Activated naive CD4-positive, alpha-beta T cell (primary cell): ENCODE data around the gene PKD1L1.

Source experiments
- DNase-seq, 4 experiments: peaks; one replicate each; lab custom pipeline; 2025; lab: John Stamatoyannopoulos, UW

The PKD1L1 gene

GRCh38 chr7:47875998-47876744, 72.1 kb downstream of the PKD1L1 start:
- no peak for DNase-seq

DNA sequence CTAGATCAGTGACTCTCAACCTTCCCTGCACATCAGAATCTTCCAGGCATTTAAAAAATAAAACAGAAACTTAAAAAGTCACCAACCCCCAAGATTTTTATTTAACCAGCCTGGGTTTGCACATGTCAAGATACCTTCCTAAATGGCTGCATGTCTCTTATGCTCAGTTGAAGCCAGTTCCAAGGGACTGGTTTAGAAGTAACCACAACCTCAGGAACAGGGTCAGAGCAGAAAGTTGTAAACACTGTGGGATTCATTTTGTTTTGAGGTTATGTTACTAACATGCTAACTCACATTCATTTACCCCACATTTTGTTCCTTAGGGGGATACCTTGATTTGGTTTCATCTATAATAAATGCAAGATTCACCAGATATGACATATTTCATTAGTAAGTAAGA, 72.9 kb downstream of the PKD1L1 start:
- DNase-seq, result no peak

GRCh38 chr7:47873762-47874161, 74.5 kb downstream of the PKD1L1 start:
- DNase-seq, result no peak

DNA sequence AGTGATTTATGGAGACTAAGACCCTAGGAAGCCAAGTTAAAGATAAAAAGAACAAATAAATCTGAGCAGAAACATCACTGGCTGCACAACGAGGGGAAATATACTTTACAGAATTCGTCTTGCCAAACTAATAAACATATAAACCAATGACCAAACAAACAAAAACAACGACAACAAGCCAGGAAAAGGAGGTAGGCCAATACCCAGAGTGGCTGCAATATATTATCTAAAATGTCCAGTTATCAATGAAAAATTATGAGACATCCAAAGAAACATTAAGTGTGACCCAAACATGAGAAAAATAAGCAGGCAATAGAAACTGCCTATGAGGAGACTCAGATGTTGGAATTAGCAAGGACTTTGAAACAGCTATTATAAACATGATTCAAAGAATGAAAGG, 81.0 kb downstream of the PKD1L1 start:
- DNase-seq, result no peak

DNA sequence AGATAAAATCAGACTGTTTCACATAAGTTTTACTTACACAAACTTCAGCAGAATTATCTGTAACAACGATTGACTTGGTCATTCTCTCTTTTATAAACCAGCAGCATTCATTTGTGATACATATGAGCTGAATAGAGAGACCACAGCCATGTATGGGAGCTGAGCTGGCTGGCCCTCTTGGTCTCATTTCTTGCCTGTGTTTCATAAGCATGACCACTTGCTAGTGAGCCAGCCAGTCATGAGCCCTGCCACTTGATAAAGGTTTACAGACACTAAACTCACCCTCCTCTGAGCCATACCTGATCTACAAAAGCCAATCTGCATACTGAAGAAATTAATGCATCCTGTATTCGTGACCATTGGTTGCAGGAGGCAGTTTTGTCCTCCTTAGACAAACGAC, 82.1 kb downstream of the PKD1L1 start:
- DNase-seq, result no peak

- no peak for DNase-seq
These were observed 95.7 kb downstream of the PKD1L1 start for GRCh38 chr7:47852330-47853245.

- no peak for DNase-seq
These were observed 101.1 kb downstream of the PKD1L1 start for GRCh38 chr7:47847207-47847606.

DNA sequence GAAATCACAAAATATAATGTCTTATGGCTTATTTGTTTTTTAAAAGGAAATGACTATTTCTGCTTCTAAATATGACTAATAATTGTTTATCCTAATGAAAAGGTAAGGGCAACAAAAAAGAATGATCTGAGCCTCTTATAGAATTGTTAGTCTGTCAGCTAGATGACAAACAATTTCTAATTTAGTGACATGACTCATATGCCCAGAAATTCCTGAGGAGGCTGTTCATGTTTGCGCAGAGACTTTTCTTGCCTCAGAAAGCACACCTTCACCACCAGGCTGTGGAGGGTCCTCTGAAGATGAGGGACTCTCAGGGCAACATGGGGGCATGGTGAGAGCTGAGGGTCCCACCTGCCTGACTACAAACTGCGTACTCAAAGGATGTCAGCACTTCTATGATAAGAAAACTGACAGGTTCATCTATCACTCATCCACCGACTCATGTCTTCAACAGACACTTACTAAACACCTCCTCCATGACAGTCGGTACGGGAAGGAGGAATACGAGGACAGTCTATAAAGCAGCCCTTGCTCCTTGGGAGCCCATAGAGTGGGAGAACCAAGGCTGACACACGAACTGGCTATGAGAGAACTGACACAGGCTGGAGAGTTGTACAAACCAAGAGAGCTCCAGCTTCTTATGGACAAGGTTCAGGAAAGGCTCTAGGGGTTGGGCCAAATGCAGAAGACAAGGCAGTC, 102.0 kb downstream of the PKD1L1 start:
- no peak for DNase-seq

GRCh38 chr7:47844311-47844710, 104.0 kb downstream of the PKD1L1 start:
- no peak for DNase-seq

GRCh38 chr7:47843291-47843690, 105.0 kb downstream of the PKD1L1 start:
- DNase-seq, result no peak

- DNase-seq, result no peak
These were observed 108.9 kb downstream of the PKD1L1 start for GRCh38 chr7:47839381-47839780.

DNA sequence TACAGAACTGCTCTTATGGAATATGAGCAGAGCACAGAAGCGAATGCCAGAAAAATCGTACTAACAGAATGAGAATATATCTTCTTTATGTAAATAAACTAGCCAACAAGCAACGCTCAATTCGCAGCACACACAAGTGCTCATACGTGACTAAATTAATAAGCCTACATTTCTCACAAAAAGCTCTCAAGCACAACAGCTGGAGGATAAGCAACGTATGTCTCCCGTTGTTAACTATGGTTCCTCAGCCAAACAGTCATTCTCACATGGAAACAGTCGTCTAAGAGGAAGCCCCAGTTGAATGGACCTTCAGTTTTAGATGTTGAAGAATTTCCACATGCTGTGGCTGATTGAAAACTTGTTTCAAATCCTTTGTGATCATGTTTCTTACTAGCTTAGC, 110.4 kb downstream of the PKD1L1 start:
- DNase-seq, result no peak

DNA sequence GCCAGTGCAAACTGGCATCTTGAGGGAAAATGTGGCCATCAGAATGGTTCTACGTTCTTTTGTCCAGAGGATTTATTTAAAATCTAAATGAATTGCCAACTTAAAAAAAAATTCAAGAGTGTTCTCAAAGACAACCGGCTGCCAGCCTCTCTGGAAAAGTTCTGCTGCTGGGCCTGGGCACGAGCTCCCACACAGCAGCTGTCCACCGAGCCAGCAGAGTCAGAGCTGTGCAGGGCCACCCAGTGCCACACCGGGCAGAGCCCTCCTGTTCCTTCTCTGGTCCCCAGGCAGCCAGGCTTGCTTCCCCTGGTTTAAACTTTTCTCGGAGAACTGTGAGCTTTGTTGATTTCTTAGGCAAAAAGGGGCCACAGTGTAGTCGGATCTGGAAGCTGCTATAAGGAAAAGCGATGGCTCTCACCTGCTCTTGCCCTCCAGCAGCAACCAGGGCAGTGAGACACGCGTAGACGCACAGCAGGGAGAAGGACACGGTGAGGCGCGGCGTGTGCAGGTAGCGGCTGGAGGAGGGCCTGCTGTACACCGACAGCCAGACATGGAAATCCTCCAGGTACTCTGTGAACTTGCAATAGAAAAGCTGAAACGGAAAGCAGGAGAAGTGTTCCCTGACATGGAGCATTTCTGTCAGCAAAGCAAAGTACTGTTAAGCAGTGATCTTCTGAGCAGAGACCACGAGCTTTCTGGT, 111.6 kb downstream of the PKD1L1 start:
- DNase-seq, result no peak

- DNase-seq, result no peak
These were observed 112.2 kb downstream of the PKD1L1 start for GRCh38 chr7:47836080-47836479.

- no peak for DNase-seq
These were observed 115.1 kb downstream of the PKD1L1 start for GRCh38 chr7:47833211-47833610.

GRCh38 chr7:47832105-47832715, 116.1 kb downstream of the PKD1L1 start:
- no peak for DNase-seq

DNA sequence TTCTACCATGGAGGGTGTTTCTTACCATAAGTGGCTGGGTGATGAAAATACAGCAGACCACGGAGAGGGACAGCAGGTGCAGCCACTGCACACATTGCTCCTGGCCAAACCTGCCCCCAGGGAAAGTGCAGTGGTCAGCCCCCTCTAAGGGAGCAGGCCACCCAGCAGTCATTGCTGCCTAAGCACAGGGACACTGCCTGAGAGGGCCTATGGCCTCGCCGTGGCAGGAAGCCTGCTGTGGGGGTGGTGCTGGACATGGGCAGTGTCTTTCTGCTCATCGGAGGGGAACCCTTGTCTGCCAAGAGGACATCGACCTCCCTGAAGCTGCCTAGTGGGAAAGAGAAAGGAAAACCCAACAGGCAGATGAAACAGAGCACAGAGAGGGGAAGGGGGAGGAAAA, 118.3 kb downstream of the PKD1L1 start:
- no peak for DNase-seq

- no peak for DNase-seq
These were observed 120.4 kb downstream of the PKD1L1 start for GRCh38 chr7:47827871-47828270.

DNA sequence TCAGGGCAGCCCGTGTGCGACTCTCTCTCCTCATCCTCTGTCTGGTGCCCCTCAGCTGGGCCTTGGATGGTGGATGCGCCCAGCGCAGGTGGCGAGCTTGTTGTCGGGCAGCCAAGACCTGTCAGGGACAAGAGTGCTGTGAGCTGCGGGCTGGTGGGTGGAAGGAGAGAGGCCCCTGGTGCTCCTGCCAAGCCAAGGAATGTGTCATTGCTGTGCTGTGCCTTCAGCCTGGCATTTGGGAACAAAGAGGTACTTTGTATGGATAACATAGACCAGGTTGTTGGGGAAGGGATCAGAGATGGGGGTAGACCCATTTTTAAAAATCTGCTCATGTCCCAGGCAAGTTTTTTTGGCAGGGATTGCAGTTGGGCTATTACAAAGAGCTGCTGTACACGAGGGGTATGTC, 120.9 kb downstream of the PKD1L1 start:
- no peak for DNase-seq

- no peak for DNase-seq
These were observed 121.5 kb downstream of the PKD1L1 start for GRCh38 chr7:47826754-47827153.

GRCh38 chr7:47819607-47819920, 128.7 kb downstream of the PKD1L1 start:
- no peak for DNase-seq
